Right lobe of liver (tissue), 4 donors: ENCODE data around the gene HK1.

Experiments used
- CTCF ChIP-seq, 4 donors: fragments of 200-600 bp in 3 of 4; fragments of 450-650 bp in 1 of 4; IDR thresholded peaks; one replicate each; pipeline versions ENCODE4 v1.5.1 to v1.8.0; 2016 to 2022; ENCODE audit warnings: antibody characterized with exemption in 4 of 4, mild to moderate bottlenecking in 2 of 4
- POLR2A ChIP-seq: fragments of 450-650 bp; IDR thresholded peaks from one replicate; pipeline ENCODE4 v1.6.1; 2017; ENCODE audit warnings: antibody characterized with exemption, mild to moderate bottlenecking
- donor health status: DM: no; HTN: no; CAD: no.
- donor health status: DM: no; HTN: no; CAD: no.
- donor health status: DM: no; HTN: yes; CAD: no.

DNA sequence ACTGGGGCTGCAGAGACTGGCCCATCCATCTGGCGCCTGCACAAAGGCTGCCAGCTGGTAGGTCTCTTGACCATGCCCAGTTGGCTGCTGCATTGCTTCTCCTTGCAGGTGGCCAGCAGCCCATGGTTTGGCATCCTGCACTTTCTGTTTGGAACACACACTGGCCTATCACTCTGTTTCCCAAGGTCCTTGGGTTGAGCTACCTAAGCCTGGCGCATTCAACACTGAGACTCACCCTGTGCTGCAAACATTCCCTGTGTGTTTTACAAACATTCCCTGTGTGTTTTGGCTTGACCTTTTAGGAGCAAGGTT lies 83.0 kb downstream of the HK1 start:
- TF ChIP-seq CTCF (IDR thresholded peaks at IDR 0.05) (no peak), POLR2A (no peak)
